Measurements from ENCODE around the gene DDX51.

DDX51 gene

GRCh38 chr12:132167611-132168310 lies 23.6 kb upstream of the DDX51 start:
- no peak for DNase-seq (ENCODE audit: low spot score)

- DNase-seq (ENCODE audit: low spot score): no peak
Observed at GRCh38 chr12:132166801-132167591, 22.9 kb upstream of the DDX51 start.

GRCh38 chr12:132166093-132166492 lies 22.0 kb upstream of the DDX51 start:
- DNase-seq (ENCODE audit: low spot score): no peak

DNA sequence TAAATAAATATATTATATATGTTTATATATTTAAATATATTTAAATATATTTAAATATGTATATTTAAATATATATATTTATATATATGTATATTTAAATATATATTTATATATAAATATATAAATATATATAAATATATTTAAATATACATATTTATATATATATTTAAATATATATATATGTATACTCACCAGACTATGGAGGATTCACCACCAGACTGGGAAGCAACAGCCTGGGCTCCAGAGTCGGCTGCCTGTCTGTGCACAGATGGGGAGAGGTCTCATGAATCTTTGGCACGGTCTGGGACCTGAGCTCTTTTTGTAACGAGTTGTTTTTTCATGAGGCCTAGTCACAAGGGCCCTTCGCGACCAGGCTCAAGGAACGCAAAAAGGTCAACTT lies 21.5 kb upstream of the DDX51 start:
- no peak for DNase-seq (ENCODE audit: low spot score)

- no peak for DNase-seq (ENCODE audit: low spot score)
Observed at GRCh38 chr12:132164426-132164825, 20.3 kb upstream of the DDX51 start.

DNA sequence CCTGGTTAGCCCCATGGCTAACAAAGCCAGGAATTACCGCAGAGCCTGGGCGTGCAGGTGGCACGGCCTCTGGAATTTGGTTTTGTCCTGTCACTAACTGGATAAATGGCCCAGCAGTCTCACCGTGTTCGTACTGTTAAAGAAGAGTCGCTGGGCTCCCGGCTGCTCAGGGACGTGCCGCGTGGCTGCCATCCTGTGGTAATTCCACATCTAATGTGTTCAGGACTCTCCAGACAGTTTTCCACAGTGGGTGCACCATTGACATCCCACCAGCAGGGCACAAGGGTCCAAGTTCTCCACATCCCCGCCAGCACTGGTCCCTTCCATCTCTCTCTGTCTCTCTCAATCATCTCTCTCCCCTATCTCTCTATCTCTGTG lies 19.8 kb upstream of the DDX51 start:
- DNase-seq (ENCODE audit: low spot score): no peak

GRCh38 chr12:132163041-132163910 lies 19.2 kb upstream of the DDX51 start:
- no peak for DNase-seq (ENCODE audit: low spot score)

DNA sequence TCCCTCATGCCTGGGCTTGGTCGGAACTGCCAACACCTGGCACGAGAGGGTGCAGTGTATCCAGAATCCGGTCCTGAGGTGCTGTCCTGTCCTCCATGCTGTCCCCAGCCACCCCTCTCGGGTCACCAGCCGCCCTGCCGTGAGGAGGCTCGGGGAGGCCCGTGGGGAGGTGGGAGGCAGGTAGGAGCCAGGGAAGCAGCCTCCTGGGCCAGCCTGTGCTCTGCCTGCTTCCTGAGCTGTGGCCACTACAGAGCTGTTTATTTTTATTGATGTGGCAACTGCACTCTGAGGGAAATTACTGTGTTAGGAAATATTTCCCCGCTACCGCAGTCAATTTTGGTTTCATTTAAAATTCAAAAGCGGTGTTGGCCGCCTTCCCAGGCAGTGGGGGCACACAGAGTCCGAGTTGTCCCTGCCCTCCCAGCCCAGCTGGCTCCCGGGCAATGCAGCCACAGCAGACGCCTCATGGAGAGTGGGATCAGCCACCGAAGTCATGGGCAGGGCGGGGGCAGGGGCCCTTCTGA lies 18.5 kb upstream of the DDX51 start:
- peak; percentile 90 for DNase-seq (ENCODE audit: low spot score)

GRCh38 chr12:132161796-132162507 lies 17.8 kb upstream of the DDX51 start:
- no peak for DNase-seq (ENCODE audit: low spot score)

- no peak for DNase-seq (ENCODE audit: low spot score)
Observed at GRCh38 chr12:132161036-132161781, 17.1 kb upstream of the DDX51 start.

GRCh38 chr12:132160601-132161035 lies 16.5 kb upstream of the DDX51 start:
- DNase-seq (ENCODE audit: low spot score): no peak

- DNase-seq (ENCODE audit: low spot score): no peak
Observed at GRCh38 chr12:132160016-132160415, 15.9 kb upstream of the DDX51 start.

DNA sequence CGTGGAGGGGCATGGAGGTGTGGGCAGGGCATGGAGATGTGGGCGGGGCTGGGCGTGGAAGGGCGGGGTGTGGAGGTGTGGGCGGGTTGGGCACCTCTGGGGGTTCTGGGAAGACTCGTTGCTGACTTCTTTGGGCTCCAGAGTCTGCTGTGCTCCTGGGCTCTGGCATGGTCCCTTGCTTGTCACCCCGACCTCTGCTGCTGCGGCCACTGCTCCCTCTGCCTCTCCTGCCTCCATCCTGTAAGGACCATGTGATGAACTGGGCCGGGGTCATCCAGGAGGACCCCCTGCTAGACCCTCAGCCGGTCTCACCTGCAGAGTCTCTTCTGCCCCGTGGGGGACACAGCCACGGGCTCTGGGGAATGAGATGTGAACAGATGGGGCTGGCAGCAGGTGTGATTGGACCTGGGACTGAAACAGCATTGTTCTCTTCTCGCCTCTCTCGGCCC lies 15.5 kb upstream of the DDX51 start:
- no peak for DNase-seq (ENCODE audit: low spot score)

DNA sequence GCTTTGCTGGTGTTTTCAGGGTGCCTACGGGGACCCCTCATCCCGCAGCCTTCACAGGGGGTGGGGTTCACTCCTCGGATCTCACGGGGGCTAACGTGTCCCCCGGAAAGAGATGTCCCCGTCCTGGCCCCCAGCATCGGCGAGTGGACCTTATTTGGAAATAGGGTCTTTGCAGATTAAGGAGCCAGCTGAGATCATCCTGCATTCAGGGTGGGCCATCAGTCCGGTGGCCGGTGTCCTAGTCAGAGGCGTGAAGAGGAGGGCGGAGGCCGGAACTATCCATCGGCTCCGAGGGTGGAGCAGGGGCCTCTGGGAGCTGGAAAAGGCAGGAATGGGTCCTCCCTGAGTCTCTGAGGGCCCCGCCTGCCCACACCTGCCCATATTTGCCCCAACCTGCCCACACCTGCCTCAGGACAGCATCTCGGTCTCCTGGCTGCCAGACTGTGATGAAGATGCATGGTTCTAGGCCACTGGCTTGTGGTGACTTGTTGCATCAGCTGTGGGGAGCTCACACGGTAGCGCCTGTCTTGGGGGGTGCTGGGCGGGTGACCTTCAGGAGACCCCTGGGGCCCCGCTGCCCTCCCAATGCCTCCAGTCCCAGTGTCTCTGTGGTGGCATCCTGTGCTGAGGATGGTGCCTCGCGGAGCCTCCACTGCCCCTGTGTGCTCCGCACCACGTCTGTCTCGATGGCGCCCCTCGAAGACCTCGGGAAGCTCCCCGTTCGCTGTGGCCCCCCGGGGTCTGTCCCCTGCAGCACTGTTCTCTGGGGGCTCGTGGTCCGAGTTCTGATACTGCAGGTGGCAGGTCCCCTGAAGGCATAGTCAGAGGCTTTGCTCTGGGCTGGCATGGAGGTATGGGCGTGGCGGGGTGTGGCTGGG lies 14.8 kb upstream of the DDX51 start:
- DNase-seq (ENCODE audit: low spot score): no peak

DNA sequence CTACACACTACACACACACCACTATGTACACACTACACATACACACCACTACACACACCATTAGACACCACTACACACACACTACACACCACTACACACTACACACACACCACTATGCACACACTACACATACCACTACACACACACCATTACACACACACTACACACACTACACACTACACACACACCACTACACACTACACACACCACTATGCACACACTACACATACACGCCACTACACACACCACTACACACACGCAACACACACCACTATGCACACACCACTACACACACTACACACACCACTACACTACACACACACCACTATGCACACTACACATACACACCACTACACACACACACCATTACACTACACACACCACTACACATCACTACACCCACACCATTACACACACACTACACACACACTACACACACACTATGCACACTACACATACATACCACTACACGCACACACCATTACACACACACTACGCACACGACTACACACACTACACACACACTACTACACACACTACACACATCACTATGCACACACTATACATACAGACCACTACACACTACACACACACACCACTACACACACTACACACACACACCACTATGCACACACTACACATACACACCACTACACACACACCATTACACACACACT lies 13.8 kb upstream of the DDX51 start:
- no peak for DNase-seq (ENCODE audit: low spot score)

DNA sequence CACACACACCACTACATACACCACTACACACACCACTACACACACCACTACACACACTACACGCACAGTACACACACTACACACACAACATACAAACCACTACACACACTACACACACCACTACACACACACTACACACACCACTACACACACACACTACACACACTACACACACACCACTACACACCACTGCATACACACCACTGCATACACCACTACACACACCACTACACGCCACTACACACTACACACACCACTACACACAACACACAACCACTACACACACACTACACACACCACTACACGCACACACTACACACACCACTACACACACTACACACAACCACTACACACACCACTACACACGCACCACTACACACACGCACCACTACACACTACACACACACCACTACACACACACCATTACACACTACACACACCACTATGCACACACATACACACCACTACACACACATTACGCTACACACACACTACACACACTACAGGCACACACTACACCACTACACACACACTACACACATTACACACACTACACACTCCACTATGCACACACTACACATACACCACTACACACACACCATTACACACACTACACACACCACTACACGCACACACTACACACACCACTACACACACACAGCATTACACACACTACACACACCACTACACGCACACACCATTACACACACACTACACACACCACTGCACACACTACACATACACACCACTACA lies 12.6 kb upstream of the DDX51 start:
- DNase-seq (ENCODE audit: low spot score): no peak

- DNase-seq (ENCODE audit: low spot score): no peak
Observed at GRCh38 chr12:132155771-132156572, 11.9 kb upstream of the DDX51 start.
